HG03159 (cell line): ENCODE measurements around the gene HSPB8.

ENCODE experiments used
- ATAC-seq: cut with Tn5 transposase; IDR thresholded peaks from one replicate; pipeline ENCODE4 v1.9.1; 2021; ENCODE audit warnings: mild to moderate bottlenecking, moderate library complexity; ENCODE audit not compliant: unreplicated experiment

The HSPB8 gene, protein sequence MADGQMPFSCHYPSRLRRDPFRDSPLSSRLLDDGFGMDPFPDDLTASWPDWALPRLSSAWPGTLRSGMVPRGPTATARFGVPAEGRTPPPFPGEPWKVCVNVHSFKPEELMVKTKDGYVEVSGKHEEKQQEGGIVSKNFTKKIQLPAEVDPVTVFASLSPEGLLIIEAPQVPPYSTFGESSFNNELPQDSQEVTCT

DNA sequence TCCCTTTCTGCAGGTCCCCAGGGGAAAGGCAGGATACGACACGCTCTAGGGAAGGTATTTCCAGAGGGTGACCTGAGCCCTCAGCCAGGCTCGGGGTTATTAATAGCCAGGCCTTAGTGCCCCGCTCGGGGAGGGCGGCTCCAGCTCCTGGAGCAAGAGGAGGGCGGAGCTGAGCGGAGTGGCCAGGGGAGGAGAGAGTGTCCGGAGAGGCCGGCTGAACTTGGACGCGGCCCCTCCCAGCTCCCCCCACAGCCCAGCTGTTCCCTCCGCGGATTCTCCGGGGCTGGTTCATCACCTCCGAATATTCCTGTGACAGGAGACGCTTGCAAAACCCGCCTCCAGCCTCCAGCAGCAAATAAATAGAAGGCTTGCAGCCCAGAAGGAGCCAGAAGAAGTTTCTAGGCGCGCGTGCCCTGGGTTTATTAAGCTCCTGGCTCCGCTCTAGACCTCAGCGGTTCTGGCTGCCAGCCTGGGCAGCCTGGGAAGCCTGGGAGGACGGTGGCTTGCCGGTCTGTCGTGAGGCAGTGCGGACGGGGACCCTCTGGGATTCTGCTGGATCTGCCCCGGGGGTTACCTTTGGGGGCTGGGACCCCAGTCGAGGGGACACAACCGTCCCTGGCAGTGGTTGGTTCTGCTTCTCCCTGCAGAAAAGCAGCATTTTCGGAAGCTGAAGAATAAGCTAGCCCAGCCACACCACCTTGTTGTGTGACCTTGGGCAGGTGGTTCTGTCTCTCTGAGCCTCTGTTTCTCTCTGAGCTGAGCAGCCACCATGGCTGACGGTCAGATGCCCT is at the start of gene HSPB8:
Gene HSPB8, plus strand, starts transcription at position 388 of the 791 bp plus-strand sequence. Its CDS starts 382 bp downstream, at position 770.
- no peak for ATAC-seq

DNA sequence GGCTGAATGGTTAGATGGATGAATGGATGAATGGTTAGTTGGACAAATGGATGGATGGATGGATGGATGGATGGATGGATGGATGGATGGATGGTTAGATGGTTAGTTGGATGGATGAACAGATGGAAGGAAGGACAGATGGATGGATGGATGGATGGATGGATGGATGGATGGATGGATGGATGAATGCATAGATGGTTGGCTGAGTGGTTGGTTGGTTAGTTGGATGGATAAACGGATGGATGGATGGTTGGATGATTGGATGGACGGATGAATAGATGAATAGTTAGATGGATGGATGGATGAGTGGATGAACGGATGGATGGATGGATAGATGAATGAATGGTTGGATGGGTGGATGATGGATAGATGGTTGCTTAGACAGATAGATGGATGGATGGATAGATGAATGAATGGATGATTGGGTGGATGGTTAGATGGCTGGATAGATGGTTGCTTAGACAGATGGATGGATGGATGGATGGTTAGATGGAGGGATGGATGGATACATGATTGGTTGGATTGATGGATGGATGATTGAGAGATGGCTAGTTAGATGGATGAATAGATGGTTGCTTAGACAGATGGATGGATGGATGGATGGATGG is 48.8 kb upstream of the HSPB8 start:
- ATAC-seq: no peak

DNA sequence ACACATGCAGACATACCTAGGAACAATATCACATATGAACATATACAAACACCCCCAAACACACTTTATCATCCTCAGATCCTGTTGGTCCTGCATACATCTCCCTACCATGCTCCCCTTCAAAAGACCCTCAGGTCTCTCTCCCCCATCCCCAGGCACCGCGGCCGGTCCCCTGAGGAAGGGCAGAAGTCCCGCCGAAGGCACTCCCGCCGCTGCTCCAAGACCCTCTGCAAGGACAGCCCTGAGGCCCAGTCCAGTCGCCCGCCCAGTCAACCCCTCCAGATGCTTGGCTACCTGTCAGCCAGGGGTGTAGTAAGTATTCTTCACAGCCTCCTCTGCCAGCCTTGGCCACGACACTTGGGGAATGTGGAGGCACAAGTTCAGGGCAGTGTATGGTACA is 48.2 kb upstream of the HSPB8 start:
- no peak for ATAC-seq

DNA sequence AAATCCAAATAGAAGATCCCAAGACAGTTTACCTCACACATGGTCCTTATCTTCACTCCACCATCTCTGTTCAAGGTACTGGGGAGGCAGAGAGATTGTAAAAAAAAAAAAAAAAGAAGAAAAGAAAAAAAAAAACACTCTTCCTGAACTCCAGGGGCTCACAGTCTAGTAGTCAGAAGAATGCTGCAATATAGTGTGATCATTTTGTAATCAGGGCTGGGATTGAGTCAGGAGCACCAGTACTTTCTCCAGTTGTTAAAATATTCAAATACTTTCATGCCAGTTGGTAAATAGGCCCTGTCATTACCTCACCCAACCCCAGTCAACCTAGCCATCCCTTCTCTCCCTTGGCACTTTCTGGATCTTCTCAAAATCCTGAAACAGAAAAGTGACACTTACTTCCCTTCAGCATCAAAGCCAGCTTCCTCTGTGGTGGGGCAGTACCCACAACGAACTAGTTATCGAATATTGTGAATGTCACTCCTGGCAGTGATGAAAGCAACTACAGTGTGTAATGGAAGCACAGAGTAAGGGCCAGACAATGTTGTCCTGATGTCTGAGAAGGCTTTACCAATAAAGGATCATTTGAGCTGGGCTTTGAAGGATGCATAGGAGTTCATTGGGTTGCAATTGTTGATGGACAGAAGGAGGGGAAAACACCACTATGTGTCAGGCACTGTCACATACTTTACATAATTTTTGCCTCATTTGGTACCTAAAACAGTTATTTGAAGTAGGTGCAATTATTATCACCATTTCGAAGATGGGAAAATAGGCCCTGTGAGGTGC is 44.3 kb upstream of the HSPB8 start:
- no peak for ATAC-seq

DNA sequence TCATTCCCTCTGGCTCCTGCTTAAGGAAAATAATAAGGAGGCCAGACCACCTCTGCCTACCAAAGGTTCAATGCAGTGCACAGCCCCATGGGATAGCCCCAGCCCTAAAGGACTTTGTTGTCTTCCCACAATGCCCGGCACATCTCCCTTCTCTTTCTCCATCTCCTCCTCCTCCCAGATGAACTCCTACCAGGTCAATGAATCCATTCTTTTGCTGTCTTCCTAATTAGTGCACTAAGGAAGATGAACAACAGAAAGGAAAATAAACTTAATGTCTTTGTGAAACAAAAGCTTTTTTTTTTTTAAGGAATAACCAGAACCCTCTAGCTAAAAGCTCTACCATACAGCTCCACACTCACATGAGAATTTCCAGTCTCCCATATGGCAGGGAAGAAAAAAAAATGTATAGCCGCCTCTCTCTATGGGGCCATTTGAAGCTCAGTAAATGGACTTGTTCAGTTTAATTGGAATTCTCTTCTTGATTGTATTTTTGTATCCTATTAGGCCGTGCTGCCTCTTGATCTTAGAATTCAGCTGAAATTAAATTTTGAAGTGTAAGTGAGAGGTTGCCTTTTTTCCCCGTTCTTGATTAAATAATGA is 41.8 kb upstream of the HSPB8 start:
- no peak for ATAC-seq

DNA sequence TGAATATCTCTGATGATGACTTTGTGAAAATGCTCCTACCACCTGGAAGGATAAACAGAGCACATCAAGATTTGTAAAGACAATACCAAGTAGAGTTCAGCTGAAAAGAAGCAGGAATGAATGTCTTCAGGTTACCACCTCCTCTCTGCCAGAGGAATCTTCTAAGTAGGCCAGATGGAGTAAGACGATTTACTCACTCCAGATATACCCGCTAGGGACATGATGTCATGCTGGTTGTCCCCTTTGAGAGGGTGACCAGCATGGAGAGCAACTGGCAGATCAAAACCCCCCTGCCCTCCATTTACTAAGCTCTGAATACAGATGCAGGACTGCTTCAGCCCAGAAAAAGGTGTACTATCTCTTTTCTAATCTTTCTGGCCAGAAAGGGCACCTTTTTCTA is 39.3 kb upstream of the HSPB8 start:
- no peak for ATAC-seq

DNA sequence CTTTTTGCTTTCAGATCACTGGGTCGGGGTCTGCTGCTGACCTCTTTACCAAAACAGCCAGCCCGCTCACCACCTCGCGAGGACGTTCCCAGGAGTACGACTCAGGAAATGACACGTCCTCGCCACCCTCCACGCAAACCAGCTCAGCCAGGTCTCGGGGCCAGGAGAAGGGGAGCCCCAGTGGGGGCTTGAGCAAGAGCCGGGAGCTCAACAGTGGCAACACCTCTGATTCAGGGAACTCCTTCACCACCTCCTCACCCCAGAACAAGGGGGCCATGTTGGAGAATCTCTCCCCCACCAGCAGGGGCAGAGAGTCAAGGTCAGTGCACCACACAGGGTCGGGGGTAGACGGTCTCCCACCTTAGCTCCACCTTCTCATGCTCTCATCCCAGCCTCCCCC is 33.4 kb upstream of the HSPB8 start:
- no peak for ATAC-seq

DNA sequence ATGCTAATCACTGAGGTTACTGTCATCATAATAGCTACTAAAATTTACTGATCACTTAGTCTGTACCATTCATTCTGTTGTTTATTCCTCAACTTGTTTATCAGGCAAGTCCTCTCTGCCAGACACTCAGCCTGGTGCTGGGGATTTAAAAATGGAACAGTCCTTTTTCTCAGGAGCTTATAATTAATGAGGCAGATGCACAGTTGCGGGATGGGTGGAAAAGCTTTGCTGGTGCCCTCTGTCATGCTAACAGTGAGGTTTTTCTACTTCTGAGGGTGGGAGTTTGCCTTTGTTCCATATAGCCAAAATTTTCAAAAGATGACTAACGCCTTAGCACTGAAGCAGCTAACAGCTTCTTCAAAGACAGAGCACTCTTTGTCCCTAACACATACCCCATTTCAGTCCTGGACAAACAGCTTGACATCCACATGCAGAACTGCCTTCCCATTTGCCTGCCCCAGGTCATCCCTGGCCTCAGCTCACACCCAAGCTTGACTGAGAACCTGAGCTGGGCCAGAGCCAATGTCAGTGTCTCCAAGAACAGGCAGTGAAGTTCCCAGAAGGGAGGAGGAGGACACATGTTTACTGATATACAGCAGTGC is 30.8 kb upstream of the HSPB8 start:
- no peak for ATAC-seq

DNA sequence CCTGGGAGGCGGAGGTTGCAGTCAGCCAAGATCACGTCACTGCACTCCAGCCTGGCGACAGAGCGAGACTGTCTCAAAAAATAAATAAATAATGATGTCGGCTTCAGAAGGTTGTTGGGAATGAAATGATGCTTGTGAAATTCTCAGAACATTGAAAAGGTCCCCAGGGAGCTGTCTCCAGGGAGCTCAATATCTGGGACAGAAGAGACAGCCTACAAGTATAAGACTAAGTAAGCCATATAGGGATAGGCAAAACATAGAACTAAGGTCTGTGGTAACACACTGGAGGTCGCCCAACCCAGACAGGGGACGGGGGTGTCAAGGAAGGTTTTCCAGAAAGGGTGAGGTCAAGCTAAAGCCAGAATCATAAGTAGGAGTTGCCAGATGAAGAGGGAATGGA is 29.5 kb upstream of the HSPB8 start:
- no peak for ATAC-seq

DNA sequence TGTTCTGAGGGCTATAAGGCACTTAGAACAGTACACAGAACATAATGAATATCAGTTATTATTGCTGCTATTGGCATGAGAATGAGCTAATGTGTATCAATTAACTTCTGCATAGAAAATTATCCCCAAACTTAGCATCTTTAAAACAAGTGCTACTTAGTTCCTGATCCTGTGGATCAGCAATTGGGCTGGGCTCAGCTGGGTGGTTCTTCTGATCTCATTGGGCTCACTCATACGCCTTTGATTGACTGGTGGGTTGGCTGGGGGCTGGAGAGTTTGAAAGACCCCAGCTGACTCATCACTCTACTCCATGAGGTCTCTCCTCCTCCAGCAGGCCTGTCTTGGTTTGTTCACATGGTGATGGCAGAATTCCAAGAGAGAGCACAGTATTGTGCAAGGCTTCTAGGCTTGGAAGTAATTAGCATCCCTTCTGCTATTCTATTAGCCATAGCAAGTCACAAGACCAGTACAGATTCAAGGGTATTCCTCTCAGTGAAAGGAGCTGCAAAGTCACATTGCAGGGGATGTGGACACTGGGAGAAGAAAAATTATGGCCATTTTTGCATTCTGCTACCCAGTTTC is 27.2 kb upstream of the HSPB8 start:
- ATAC-seq: no peak

DNA sequence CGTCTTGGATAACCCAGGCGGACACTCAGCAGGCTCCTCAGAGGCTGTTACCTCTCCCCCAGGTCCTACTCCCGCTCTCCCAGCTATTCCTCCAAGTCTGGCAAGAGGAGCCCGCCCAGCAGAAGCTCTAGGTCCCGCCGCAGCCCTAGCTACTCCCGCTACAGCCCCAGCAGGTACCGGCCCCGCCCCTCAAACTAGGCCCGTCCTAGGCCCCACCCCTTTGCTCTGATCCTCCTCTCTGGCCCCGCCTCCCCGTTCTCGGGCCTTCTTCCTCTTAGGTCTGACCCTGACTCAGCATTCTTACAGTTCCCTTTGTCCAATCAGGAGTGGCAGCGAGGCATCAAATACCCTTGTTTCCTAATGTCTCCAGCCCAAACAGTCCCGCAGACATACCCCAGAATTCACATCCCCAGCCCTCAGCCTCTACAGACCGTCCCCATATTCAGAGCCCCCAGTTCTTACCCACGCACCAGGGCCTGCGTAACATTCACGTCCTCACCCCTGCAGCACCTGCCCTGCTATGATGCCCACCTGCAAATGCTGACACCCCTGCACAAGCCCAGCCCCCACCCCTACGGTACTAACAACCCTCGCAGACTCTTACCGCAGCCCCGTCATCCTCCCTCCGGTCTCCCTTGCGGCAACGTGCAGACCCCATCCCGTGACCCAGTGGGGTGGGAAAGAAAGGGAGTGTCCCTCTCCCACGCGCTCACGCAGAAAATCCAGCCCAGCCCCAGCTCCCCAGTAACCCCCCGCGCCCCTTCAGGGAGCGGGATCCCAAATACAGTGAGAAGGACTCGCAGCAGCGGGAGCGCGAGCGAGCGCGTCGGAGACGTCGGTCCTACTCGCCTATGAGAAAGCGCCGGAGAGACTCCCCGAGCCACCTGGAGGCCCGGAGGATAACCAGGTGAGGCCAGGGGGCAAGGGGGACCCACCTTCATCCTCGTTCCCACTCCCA is 25.0 kb upstream of the HSPB8 start:
- ATAC-seq: no peak

DNA sequence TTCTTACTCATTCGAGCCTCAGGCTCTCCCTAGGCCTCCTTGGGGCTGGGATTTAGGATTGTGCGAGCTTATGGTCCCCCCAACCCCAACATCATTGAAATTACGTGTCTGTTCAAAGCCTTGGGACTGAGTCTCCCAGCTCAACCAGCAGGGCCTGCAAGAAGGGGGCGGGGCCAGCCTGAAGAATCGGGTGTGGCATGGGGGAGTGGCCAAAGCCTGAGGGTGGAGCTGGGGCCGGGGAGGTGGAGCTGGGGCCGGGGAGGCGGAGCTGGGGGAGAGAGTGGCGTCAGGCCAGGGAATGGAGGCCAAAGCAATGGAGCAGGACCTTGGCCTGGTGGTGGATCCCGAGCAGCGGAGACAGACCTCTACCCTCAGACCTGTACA is 24.3 kb upstream of the HSPB8 start:
- ATAC-seq: no peak

DNA sequence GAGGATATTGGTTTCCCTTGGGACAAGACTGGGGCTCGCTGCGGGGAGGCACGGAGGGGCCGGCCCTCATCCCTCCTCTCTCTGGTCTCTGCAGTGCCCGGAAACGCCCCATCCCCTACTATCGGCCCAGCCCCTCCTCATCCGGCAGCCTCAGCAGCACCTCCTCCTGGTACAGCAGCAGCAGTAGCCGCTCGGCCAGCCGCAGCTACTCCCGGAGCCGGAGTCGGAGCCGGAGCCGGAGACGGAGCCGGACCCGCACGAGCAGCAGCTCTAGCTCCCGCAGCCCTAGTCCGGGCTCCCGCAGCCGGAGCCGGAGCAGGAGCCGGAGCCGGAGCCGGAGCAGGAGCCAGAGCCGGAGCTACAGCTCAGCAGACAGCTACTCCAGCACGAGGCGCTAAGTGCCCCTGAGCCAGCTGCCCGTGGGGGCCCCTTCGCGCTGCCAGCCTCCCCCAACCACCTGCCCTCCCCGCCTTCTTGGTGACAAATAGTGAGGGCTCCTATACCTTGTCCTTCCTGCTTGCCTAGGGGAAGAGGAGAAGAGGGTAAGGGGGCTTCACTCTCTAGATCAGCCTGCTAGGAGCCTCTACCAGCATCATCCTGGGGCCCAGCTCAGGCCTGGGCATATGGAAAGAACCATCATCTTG is 22.2 kb upstream of the HSPB8 start:
- ATAC-seq: no peak

DNA sequence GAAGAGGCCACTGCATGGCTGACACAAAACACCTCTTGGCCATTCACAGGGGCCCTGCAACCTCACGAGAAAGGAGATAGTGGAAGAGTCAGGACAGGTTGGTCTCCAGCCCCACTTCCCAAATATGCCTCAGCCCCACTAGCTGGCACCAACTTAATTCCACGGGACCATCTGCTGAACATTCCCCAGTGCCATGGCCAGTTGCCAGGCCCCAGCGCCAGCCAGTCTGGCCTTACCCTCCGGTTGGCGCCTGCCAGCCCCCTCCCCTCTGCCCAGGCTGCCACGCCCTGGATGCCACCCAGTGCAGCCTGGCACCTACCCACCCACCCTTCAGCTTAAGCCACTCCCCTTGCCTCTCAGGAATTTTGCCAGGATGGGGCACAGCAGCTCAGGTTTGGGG is 21.2 kb upstream of the HSPB8 start:
- no peak for ATAC-seq

DNA sequence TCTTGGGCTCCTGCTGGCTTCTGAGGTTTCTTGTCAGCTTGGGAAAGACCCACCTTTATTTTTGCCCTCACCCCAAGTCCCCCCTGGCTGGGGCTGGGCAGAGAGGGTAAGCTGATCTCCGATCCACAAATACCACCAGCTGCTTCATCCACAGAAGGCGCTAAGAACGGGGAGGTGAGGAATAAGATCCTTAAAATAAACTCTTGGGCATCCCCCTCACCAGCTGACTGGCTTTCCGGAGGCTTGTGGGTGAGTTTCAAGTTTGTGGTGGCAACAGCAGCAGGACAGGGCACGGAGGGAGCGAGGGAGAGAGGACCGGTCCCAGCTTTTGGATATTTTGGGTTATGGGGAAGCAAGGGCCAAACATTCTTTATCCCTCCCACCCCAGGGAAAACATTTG is 20.8 kb upstream of the HSPB8 start:
- no peak for ATAC-seq

DNA sequence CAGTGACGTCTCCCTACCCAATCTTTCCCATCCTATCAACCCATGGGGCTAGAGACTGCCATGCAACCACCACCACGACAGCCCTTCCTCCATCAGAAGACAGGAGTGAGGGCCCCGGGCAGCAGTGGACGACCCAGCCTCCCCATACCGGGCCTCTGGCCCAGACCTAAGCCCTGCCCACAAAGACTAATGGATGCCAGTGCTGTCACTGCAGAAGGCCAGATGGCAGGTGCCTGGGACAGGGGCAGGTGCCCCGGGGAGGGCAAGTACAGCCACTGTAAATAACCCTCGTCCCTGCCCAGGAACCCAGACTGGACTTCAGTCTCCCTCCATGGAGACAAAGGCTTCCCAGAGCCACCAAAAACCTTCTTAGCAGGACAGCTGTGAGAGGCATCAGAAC is 20.3 kb upstream of the HSPB8 start:
- no peak for ATAC-seq

DNA sequence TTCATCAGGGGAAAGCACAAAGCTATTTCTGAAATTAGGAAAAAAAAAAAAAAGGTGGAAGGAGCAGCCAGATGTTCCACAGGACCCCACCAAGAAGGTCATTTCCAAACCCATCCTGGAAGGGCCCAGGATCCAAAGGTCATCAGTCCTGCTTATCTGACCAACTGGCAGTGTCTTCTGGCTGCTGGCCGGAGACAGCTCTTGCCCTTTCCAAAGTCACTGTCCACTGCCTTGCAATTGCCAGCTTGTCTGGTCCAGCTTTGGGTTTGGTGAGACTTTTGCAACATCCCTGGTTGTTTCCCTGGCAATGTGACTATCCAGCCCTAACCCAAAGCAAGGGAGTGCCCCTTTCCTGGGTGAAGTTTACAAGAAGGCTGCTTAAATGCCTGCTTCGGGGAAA is 18.9 kb upstream of the HSPB8 start:
- no peak for ATAC-seq

DNA sequence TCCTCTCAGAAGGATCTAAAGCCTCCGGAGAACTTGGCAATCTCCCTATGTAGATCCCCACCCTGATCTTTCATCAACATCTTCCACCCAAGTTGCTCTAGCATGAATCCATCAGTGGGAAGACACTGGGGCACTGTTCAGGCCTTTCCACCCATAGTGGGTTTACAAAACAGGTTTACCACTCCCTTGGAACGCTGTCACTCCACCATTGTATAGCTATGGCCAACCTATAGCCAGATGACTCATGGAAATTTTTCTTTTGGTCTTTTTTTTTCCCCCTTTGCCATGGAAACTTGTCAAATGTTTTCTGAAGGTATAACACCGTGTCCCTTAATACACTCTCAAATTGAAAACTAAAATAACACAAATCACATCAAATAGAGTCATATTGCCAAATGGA is 10.8 kb upstream of the HSPB8 start:
- no peak for ATAC-seq

DNA sequence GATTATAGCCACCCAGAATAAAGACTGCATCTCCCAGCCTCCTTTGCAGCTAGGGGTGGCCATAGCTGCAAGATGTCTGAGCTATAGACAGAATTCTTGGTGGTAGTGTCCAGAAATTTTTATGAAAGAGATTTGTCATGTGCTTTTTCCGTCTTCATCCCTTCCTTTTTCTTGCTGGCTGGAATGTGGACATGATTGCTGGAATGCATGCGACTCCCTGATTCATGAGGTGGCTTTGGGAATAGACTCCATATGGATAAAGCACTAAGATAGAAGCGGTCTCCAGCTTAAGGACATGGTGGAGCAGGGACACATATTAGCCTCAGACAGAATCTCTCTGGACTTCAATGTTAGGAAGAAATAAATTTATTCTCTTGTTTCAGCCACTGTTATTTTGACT is 10.0 kb upstream of the HSPB8 start:
- no peak for ATAC-seq
